Coronary artery (tissue), 2 donors: Measurements from ENCODE around the gene ZDHHC22.
"Not testable (repeated sequence)": the region's sequence is repeated elsewhere in the genome, so short reads cannot be mapped to it uniquely, and the experiment has no call there.

Source experiments
- DNase-seq: peaks from one replicate; pipeline ENCODE4 v3.0.0-alpha.2; 2017; ENCODE audit warnings: low spot score
- H3K27ac ChIP-seq, 2 donors: fragments of 200-600 bp; sonication (generic); one replicate each; pipeline ENCODE4 v1.5.1; 2016 to 2019
- H3K4me3 ChIP-seq: fragments of 200-600 bp; sonication (generic); 2 replicates; pipeline ENCODE4 v1.5.1; 2016; ENCODE audit warnings: mild to moderate bottlenecking, moderate library complexity
- TF ChIP-seq, protein P1 (sequence below): fragments of 200-600 bp; sonication (generic); IDR thresholded peaks from one replicate; pipeline ENCODE4 v1.5.1; 2019; ENCODE audit warnings: antibody characterized with exemption

The ZDHHC22 gene

DNA sequence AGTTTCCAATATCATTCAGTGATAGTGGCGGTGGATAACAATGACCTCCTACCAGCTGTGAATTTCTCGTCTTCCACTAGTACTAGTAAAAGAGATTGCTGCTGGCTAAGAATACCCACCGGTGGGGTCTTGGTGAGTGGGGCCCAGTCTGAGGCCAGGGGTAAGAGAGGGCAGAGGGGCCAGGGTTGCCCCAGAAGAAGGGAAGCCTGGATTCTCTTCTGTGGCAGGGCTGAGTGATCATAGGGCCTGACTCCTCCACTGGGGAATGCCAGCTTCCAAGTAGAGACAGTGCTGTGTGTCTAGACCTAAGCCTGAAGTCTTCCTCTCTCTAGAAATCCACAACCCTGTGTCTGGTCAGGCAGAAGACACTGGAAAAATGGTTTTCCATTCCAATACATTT lies 34.3 kb upstream of the ZDHHC22 start:
- Histone ChIP-seq H3K27ac (no peak overlapping the region), H3K4me3 (no peak overlapping the region)
- TF ChIP-seq, protein P1, sequence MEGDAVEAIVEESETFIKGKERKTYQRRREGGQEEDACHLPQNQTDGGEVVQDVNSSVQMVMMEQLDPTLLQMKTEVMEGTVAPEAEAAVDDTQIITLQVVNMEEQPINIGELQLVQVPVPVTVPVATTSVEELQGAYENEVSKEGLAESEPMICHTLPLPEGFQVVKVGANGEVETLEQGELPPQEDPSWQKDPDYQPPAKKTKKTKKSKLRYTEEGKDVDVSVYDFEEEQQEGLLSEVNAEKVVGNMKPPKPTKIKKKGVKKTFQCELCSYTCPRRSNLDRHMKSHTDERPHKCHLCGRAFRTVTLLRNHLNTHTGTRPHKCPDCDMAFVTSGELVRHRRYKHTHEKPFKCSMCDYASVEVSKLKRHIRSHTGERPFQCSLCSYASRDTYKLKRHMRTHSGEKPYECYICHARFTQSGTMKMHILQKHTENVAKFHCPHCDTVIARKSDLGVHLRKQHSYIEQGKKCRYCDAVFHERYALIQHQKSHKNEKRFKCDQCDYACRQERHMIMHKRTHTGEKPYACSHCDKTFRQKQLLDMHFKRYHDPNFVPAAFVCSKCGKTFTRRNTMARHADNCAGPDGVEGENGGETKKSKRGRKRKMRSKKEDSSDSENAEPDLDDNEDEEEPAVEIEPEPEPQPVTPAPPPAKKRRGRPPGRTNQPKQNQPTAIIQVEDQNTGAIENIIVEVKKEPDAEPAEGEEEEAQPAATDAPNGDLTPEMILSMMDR, result no peak
- no peak for DNase-seq

DNA sequence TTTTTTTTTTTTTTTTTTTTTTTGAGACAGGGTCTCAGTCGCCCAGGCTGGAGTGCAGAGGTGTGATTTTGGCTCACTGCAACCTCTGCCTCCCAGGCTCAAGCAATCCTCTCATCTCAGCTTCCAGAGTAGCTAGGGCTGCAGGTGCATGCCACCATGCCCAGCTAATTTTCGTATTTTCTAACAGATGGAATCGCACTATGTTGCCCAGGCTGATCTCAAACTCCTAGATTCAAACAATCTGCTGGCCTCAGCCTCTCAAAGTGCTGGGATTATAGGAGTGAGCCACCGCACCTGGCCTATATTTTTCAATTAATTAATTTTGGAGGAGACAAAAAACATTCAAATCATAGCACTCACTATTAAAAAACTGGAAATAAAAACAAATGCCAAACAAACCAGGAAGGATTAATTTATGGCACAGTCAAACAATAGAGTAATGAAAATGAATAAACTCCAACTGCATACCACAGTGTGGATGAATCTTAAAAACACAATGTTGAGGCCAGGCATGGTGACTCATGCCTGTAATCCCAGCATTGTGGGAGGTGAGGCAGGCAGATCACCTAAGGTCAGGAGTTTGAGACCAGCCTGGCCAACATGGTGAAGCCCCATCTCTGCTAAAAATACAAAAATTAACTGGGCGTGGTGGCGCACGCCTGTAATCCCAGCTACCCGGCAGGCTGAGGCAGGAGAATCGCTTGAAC lies 32.5 kb upstream of the ZDHHC22 start:
- H3K4me3 ChIP-seq, H3K27ac ChIP-seq, DNase-seq: not testable (repeated sequence)

DNA sequence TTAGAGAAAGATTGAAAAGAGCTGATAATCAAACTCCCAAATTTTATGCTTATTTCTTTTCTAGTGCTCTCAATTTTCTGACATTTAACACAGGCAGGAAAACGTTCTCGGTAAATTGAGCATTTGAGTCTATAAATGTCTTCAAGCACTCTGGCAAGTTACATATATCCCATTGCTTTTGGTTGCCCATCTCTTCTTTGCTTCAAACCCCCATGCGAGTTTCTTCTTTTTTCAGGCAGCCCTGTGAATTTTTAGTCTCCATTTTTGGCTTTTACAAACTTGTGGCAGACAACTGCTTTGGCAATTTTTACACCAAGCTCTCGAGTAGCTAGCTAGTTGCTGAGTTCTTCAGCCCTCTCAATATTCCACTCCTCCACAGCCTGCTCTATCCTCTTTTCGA lies 31.3 kb upstream of the ZDHHC22 start:
- Histone ChIP-seq H3K27ac (no peak overlapping the region), H3K4me3 (no peak overlapping the region)
- TF ChIP-seq, protein P1, result no peak
- no peak for DNase-seq

DNA sequence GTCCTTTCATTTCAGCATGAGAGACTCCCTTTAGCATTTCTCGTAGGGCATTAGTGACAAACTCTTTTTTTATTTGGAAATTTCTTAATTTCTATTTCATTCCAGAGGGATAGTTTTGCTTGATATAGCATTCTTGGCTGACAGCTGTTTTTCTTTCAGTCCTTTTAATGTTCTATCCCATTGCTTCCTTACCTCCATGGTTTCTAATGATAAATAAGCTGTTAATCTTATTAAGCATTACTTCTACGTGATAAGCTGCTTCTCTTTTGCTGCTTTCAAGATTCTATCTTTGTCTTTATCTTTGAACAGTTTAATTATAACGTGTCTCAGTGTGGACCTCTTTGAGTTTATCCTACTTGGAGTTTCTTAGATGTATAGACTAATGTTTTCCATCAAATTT lies 28.5 kb upstream of the ZDHHC22 start:
- no peak overlapping the region for H3K4me3 ChIP-seq
- no peak for DNase-seq
- TF ChIP-seq, protein P1, result no peak
- H3K27ac ChIP-seq, result no peak overlapping the region

DNA sequence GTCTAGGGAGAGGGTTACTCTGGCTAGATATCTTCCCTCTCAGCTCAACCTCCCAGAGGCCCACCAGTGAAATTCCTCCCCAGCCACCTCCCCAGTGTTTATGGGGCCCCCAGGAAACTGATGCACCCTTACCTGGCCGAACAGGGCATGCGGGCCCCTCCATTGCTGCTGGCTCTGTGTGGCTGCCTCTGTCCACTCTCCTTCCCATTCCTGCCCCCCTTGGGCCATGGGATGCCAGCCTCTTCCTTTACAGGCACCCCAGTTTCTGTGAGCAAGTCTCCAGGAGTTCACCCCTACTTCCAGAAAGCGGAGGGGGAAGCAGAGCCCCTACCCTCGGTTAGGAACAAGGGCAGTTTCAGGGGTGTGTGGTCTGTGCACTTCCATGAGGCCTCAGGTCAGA lies 19.4 kb upstream of the ZDHHC22 start:
- H3K4me3 ChIP-seq, result no peak overlapping the region
- peak; percentile 56 for DNase-seq
- TF ChIP-seq, protein P1, result no peak

DNA sequence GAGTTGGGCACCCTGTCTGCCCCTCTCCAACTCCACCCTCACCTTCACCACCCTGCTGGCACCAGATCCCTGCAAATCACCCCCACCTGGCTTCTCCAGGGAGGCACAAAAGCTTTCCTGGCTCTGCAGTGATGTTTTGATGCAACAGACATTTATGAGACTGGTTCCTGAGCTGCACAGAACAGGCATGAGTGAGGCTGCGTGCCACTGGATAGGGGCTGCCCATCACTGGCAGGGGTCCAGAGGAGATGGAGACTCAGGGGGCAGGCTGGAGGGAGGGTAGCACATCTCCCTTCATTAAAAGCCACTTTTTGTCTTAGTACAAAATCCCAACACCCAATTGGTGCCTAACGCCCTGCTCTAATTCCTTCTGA lies 17.3 kb upstream of the ZDHHC22 start:
- DNase-seq, result peak; percentile 36
- Histone ChIP-seq H3K4me3 (no peak overlapping the region), H3K27ac (no peak overlapping the region)
- TF ChIP-seq, protein P1, result no peak

More for the DNA sequence above, 19.4 kb upstream of the ZDHHC22 start:
- H3K27ac ChIP-seq, result no peak overlapping the region

DNA sequence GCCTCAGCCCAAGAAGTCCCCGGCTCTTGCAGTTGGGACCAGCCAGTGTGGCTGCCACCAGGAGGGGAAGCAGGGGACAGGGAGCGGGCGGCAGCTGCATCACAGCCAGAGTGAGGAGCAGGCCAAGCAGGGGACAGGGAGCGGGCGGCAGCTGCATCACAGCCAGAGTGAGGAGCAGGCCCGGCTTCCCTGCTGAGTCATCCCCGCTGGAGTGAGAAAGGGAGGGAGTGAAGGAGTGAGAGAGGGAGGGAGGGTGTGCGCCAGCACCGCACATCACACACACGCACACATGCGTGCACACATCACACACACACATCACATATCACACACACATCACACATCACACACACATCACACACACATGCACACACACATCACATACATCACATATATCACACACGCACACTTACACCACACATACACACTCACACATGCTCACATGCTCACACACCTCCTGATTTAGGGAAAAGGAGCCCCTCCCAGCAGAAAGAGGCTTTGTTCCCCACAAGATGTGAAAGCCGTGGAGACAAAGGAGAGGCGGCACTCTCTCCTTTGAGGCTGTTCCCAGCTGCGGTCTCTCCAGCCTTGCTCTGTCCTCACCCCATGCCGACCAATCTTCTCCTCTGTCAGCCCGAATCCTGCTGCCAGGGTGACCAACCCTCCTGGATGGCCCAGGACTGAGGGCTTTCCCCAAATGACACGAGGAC lies 16.7 kb upstream of the ZDHHC22 start:
- Histone ChIP-seq H3K27ac (no peak overlapping the region), H3K4me3 (peak overlapping the region; percentile 9)
- DNase-seq, result peak; percentile 63
- TF ChIP-seq, protein P1, result no peak
